Lower leg skin (tissue), 4 donors: Measurements from ENCODE around the gene HKDC1. TPM values are rescaled to one million over a fixed set of nuclear protein-coding genes. Genes with fewer than 3 reads are reported as not detected.

Source experiments
- DNase-seq, 2 donors: peaks; one replicate each; pipeline ENCODE4 v3.0.0-alpha.2; 2019; ENCODE audit warnings: low spot score in 2 of 2
- H3K4me3 ChIP-seq: fragments of 200-600 bp; sonication (generic); 2 replicates; pipeline ENCODE4 v1.5.1; 2017; ENCODE audit warnings: mild to moderate bottlenecking, low read depth; ENCODE audit not compliant: poor library complexity, severe bottlenecking
- POLR2A ChIP-seq, 2 donors: fragments of 450-650 bp; IDR thresholded peaks; one replicate each; pipeline ENCODE4 v1.6.1; 2016 to 2017; ENCODE audit warnings: antibody characterized with exemption in 2 of 2, mild to moderate bottlenecking in 1 of 2, moderate library complexity in 1 of 2
- WGBS, 2 donors: methylation state at CpG; one replicate each; pipeline ENCODE4 v1.1.5; 2018; 5-methylcytosine and 5-hydroxymethylcytosine counted together
- intact Hi-C: fragments of 100-400 bp; cut with DNase I; formaldehyde crosslinking; loops from one replicate; pipeline ENCODE4 v1.15.0; 2023; ENCODE audit warnings: low total_unique reads
- total RNA-seq, 4 donors: library from RNA; depleted of rRNA; stranded (reverse); fragments of >200 nt; gene quantifications; one replicate each; pipeline ENCODE4 v1.1.0, GENCODE V29; 2016
- TF ChIP-seq, protein P1 (sequence below), 3 donors: fragments of 450-650 bp; IDR thresholded peaks; one replicate each; pipeline ENCODE4 v1.5.1; 2016; ENCODE audit warnings: antibody characterized with exemption in 3 of 3, mild to moderate bottlenecking in 3 of 3, moderate library complexity in 2 of 3

The HKDC1 gene
- total RNA-seq, 4 donors from 2014 or later, result 0.04 to 1.4 (median 0.12) TPM; not detected in 1

DNA sequence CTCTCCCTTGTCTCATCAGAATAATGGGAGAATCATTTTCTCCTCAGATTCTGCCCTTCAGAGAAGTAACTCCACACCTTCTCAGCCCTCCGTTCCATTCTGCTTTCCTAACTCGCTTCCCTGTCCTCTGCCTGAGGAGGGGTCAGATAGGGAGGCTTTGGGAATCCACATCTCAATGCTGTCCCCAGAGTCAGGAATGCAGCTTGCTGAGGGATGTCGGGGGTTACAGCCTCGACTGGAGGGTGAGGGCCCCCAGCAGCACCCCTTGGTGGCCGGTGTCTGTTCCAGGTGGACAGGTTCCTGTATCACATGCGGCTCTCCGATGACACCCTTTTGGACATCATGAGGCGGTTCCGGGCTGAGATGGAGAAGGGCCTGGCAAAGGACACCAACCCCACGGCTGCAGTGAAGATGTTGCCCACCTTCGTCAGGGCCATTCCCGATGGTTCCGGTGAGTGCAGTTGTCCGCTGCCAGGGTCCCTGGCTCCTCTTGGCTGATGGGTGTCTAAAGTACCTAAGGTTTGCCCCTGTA lies 6.9 kb downstream of the HKDC1 start:
- intact Hi-C loops, result no loop called here
- TF ChIP-seq POLR2A (IDR thresholded peaks at IDR 0.05), result no peak
- TF ChIP-seq, protein P1, sequence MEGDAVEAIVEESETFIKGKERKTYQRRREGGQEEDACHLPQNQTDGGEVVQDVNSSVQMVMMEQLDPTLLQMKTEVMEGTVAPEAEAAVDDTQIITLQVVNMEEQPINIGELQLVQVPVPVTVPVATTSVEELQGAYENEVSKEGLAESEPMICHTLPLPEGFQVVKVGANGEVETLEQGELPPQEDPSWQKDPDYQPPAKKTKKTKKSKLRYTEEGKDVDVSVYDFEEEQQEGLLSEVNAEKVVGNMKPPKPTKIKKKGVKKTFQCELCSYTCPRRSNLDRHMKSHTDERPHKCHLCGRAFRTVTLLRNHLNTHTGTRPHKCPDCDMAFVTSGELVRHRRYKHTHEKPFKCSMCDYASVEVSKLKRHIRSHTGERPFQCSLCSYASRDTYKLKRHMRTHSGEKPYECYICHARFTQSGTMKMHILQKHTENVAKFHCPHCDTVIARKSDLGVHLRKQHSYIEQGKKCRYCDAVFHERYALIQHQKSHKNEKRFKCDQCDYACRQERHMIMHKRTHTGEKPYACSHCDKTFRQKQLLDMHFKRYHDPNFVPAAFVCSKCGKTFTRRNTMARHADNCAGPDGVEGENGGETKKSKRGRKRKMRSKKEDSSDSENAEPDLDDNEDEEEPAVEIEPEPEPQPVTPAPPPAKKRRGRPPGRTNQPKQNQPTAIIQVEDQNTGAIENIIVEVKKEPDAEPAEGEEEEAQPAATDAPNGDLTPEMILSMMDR (IDR thresholded peaks at IDR 0.05), result no peak
- no peak overlapping the region for H3K4me3 ChIP-seq
- no peak for DNase-seq
- WGBS, 2 donors, result 88 to 93% methylated on average over 11 to 14 of the region's 14 CpGs

DNA sequence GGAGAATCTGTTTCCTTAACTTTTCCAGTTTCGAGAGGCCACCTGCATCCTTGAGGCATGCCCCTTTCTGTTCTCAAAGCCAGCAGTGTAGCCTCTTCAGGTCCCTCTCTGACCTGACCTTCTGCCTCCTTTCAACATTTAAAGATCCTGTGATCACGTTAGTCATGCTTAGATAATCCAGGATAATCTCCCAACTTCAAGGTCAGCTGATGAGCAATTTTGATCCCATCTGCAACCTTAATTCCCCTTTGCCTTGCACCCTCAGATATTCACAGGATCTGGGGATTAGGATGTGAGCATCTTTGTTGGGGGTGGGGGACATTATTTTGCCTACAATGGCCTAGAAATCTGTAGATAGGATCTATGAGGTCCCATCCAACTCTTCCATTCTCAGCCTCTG lies 8.0 kb downstream of the HKDC1 start:
- intact Hi-C loops, result no loop called here

DNA sequence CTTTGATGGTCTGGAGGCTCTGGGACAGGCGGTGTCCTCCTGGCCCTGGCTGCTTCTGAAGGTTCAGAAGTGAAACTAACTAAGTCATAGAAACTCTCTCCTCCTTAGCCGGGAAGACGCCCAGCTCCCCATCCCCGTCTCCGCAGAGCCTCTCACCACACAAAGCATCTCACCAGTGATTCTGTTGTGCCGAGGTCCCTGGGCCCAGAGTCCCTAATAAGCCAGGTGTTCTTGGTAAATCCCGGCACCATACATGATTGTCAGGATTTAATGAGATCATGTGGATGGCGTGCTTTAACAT lies 9.4 kb downstream of the HKDC1 start:
- no peak overlapping the region for H3K4me3 ChIP-seq
- no peak for DNase-seq
- TF ChIP-seq, protein P1 (IDR thresholded peaks at IDR 0.05), result no peak
- no peak for TF ChIP-seq POLR2A (IDR thresholded peaks at IDR 0.05)
- WGBS, 2 donors, result 78 to 90% methylated on average over 8 of the region's 8 CpGs
- intact Hi-C loops, result no loop called here

More for the DNA sequence above, 8.0 kb downstream of the HKDC1 start:
- TF ChIP-seq, protein P1 (IDR thresholded peaks at IDR 0.05), result no peak
- no peak for TF ChIP-seq POLR2A (IDR thresholded peaks at IDR 0.05)
- no peak overlapping the region for H3K4me3 ChIP-seq
- 77 to 91% methylated on average over 2 of the region's 2 CpGs for WGBS, 2 donors
- no peak for DNase-seq

DNA sequence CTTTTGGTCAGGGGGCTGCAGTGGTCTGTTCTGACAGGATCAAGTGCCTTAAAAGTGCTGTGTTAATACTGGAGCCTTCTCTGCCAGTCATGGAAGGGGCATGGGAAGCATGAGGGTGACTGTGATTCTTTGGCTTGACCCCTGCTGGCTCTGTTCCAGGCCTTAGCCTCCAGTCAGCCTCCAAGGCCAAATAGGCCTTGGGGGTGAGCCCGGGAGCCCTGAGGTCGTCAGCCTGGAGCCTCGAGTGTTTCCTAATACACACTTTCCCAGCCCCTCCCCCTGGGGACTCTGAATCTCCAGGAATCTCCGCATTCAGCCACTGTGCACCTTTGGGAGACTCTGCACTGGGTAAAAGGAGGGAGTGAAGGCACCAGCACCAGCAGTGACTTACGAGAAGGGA lies 10.0 kb downstream of the HKDC1 start:
- WGBS, 2 donors, result 59 to 82% methylated on average over 3 to 5 of the region's 5 CpGs
- no peak for TF ChIP-seq POLR2A (IDR thresholded peaks at IDR 0.05)
- TF ChIP-seq, protein P1 (IDR thresholded peaks at IDR 0.05), result no peak
- intact Hi-C loops, result no loop called here
- no peak for DNase-seq
- H3K4me3 ChIP-seq, result no peak overlapping the region

DNA sequence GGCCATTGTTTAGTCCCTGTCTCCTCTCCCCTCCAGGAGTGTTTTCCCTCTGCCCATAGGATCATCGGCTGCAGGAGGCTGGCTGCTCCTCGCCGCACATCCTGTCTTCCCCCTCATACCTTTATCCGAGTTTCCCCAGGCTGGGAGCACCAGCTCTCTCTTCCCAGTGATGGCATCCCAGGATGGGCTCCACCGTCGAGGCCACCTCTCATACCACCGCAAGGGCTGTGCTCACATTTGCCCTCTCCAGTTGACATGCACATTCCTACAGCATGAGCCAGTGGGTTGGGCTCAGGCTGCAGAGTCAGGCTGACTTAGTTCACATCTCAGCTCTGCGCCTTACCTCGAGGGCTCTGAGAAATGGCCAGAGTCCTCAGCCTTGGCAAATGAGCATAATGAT lies 12.1 kb downstream of the HKDC1 start:
- 64 to 69% methylated on average over 9 of the region's 9 CpGs for WGBS, 2 donors
- intact Hi-C loops, result no loop called here
- no peak for TF ChIP-seq POLR2A (IDR thresholded peaks at IDR 0.05)
- TF ChIP-seq, protein P1 (IDR thresholded peaks at IDR 0.05), result no peak
- H3K4me3 ChIP-seq, result no peak overlapping the region
- no peak for DNase-seq
